HG03103 (cell line): ENCODE data around the gene SBF1.

ENCODE experiments used
- ATAC-seq: cut with Tn5 transposase; IDR thresholded peaks from one replicate; pipeline ENCODE4 v1.9.1; 2021; ENCODE audit warnings: low read depth; ENCODE audit not compliant: unreplicated experiment

Gene SBF1

GRCh38 chr22:50486561-50487289, 11.9 kb upstream of the SBF1 start, which contains the start of gene MIOX:
MIOX (plus strand) TSS chr22:50486859; CDS start chr22:50486898, 39 bp downstream.
- no peak for ATAC-seq

GRCh38 chr22:50485221-50486131, 10.6 kb upstream of the SBF1 start:
- no peak for ATAC-seq

- ATAC-seq: no peak
These were observed 9.4 kb upstream of the SBF1 start for GRCh38 chr22:50483977-50484853.

GRCh38 chr22:50483556-50483955, 8.7 kb upstream of the SBF1 start:
- ATAC-seq: no peak

DNA sequence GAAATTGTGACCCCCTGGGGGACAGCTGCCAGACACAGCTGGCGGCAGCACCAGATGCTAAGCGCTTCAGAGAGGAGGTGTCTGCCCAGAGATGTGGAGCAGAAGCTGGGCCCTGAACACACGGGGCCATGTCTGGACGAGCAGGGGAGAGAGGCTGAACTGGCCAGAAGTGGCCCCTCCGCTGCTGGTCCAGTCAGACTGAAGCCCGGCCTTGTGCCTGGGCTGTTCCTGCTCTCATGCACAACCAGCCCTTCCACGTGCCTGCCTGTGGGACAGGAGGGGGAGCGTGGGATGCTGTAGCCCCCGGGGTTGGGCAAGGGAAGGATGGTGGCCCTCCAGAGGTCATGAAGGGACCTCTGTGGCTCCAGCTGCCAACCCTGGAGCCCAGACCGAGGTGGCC, 8.3 kb upstream of the SBF1 start:
- no peak for ATAC-seq

- ATAC-seq: no peak
These were observed 7.6 kb upstream of the SBF1 start for GRCh38 chr22:50482107-50483074.

- no peak for ATAC-seq
These were observed 6.7 kb upstream of the SBF1 start, which contains the start of gene ADM2 for GRCh38 chr22:50481440-50482106. ADM2 (plus strand) TSS chr22:50481543; CDS start chr22:50481848, 305 bp downstream.

GRCh38 chr22:50481045-50481439, 6.2 kb upstream of the SBF1 start:
- no peak for ATAC-seq

DNA sequence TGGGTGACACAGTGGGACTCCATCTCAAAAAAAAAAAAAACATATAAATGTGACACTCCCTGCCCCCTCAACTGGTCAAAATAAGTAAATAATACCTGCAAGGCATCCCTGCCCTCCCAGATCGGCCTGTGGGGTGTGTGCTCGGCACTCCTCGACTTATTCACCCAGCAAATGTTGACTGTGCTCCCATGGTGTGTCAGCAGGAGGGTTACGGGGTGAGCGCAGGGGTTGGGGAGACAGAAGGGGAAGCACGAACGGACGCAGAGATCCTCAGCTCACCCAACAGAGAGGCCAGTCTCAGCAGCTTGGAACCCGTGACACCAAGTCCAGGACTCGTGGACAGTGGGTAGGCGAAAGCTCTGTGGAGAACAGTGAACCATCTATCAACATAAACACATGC, 4.9 kb upstream of the SBF1 start:
- ATAC-seq: no peak

DNA sequence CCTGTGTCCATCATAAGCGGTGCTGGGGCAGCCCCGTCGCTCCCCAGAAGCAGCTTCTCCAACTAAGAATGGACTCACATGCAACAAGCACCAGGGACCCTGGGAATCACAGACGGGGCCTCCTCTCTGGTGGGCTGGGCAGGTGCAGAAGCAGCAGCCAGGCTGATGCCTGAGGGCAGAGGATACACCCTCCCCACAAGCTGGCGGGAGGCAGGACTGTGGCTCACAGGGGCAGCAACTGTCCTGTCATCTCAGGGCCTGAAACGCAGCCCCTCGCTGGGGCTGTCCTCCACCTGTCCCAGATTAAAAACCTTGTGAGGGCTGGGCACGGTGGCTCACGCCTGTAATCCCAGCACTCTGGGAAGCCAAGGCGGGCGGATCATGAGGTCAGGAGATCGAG, 3.1 kb upstream of the SBF1 start:
- no peak for ATAC-seq

DNA sequence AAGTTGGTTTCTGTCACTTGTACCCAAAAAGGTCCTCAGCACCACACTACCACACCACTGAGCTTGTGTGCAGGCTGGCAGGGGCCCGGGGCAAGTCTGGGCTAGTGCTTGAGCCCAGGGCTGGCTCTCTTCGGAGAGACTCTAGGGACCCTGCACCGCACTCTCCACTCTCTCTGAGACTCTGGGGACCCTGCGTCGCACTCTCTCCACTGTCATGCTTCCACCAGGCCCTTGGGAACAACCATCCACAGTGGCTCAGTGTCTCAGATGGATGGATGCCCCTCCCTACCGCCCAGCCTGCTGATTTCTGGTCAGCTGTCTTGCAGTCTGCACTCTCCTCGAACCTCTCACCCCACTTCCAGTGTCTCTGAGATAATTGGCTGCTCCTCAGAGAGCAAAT, 2.0 kb upstream of the SBF1 start:
- no peak for ATAC-seq

GRCh38 chr22:50475652-50476002, 792 bp upstream of the SBF1 start:
- no peak for ATAC-seq

DNA sequence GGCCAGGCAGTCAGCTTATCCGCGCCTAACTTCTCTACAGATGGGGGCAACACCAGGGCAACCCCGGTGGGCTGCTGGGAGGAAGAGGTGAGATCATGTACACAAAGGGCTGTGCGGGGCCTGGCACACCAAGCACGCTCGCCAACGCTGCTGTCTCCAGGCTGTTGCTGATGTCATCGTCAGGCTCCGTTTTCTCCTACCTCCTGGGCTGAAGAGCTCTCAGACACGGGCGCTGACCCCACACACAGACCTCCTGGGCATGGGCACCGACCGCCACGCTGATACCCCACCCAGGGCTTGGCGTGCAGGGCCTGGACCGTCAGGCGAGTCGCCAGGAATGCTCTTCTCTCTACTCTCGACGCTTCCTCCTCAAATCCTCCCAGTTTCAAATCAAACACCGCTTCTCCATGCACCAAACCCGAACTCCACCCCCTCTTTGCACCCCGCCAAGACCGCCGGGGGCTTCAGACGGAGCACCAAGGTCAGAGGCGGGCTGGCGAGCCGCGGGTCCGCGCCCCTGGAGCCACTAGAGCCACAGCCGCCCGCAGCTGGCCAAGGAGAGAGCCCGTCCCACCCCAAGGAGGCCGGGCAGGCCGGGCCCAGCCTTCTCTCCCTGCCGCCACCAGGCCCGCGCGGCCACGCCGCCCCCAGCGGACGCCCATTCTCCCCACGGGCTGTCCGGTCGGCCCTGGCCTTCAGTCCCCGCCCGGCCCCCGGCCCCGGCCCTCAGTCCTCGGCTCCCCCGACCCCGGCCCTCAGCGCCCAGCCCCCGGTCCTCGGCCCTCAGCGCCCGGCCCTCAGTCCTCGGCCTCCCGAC, 772 bp downstream of the SBF1 start:
- no peak for ATAC-seq

DNA sequence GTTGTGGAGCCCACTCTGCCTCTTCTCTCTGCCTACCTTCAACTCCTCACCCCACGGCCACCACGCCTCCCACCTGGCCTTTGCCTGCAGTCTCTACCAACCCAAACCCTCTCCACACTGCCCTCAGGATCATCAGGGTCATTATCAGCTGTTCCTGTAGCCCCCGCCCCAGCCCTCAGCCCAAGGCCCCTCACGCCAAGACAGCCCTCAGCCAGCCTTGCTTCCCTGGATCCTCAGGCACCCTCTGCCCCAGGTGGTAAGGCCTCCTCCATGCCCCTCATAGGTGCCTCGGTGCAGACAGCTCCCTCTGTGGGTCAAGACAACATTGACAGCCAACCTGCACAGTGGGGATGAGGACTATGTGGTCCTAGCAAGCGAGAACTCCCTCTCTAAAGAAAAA, 1.7 kb downstream of the SBF1 start:
- ATAC-seq: no peak

- ATAC-seq: no peak
These were observed 2.9 kb downstream of the SBF1 start for GRCh38 chr22:50471962-50472361.

DNA sequence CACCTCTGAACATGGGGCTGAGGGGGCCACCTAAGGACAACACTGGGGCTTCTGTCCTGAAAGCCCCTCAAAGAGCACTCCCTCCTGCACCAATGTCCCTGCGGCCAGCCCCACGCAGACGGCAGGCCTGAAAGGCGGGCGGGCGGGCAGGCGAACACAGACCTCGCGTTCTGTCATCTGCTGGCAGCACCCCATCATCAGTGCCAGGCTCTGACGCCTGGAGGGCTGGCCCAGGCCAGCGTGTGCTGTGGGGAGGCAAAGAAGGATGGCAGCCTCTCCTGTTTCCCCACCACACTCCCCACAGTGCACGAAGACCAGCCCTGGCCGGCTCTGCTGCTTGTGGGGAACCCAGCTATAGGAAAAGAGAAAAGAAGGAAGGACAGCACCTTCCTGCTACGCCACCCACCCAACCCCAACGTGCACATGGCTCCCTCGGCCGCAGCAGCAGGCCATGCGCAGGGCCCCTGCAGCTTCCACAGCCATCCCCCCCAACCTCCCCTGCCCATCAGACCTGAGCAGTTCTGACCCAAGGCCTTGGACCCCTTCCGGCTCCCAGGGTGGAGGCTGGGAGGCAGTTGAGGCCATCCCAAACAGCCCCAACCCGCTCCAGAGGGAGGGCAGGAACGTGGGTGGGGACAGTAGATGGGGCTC, 3.5 kb downstream of the SBF1 start:
- ATAC-seq: no peak

DNA sequence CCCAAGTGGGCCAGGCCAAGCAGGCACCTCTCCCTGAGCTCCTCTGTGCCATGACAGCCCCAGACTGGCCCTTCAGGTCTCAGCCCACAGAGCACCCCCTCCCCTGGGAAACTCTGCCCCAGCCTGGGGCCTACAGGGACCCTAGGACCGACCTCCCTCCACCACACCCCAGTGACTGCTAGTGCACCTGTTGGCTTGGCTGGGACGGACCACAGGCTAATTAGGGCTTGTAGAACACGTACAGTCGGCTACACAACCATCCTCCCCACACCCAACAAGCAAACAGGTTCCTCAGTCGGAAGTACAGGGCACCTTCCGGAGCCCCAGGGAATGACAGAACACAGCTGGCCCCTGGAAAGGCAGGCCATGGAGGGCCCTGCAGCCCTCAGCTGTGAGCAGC, 4.3 kb downstream of the SBF1 start:
- ATAC-seq: no peak
